ENCODE data around the gene ABHD18.
"Not testable (repeated sequence)": the region's sequence is repeated elsewhere in the genome, so short reads cannot be mapped to it uniquely, and the experiment has no call there.

Gene ABHD18

DNA sequence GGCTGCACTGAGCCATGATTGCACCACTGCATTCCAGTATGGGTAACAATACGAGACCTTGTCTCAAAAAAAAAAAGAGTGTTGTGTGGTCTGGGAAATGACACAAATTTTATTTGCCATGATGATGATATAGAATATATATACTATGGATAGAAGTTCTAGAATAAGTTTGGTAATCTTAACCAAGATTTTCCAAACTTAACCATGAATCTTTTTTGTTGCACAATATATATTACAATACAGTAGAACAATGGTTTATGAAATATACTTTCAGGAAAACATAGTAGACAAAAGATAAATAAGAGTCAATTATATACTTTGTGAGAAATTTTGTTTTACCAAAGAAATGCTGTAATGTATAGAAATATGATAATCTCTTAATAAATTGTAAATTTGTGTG, 35.0 kb upstream of the ABHD18 start:
- no peak for DNase-seq
- Mint-ChIP-seq H3K27ac (no peak overlapping the region), H3K36me3 (ENCODE audit: low read depth) (peaks cover 33% of the 10 kb centered on the region), H3K27me3 (ENCODE audit: low read depth, poor library complexity) (no peaks in the 10 kb centered on the region), H3K4me1 (no peaks in the 10 kb centered on the region), H3K9me3 (peaks cover 8% of the 10 kb centered on the region), H3K4me3 (no peak overlapping the region)
- TF ChIP-seq CTCF (IDR thresholded peaks at IDR 0.05): no peak

- H3K4me1 Mint-ChIP-seq; H3K27ac Mint-ChIP-seq; H3K4me3 Mint-ChIP-seq; DNase-seq; H3K27me3 Mint-ChIP-seq (ENCODE audit: low read depth, poor library complexity); H3K9me3 Mint-ChIP-seq: not testable (repeated sequence)
- H3K36me3 Mint-ChIP-seq (ENCODE audit: low read depth): peaks cover 19% of the 10 kb centered on the region
Observed at GRCh38 chr4:127931836-127932235, 33.4 kb upstream of the ABHD18 start.

DNA sequence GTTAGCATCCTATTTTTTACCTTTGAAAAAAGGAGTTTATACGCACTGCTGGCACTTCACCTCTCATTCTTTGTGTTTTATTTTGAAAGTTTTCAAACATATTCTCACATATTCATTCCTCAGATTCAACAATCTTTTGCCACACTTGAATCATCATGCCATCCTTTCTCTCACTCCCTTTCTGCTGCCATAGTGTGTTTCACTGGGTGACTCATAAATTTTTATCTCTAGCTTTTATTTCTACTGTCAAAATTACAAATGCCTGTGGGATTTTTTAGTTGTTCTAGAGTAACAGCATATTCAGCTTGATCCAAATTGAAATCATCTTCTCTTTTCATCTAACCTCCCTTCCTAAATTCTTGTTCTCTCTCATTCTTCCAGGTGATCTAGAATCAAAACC, 28.2 kb upstream of the ABHD18 start:
- Mint-ChIP-seq H3K9me3 (no peaks in the 10 kb centered on the region), H3K27me3 (ENCODE audit: low read depth, poor library complexity) (no peaks in the 10 kb centered on the region), H3K36me3 (ENCODE audit: low read depth) (peaks cover 26% of the 10 kb centered on the region), H3K27ac (no peak overlapping the region), H3K4me3 (no peak overlapping the region), H3K4me1 (no peaks in the 10 kb centered on the region)
- no peak for TF ChIP-seq CTCF (IDR thresholded peaks at IDR 0.05)
- DNase-seq: no peak

GRCh38 chr4:127957105-127957504, 8.1 kb upstream of the ABHD18 start:
- H3K4me3 Mint-ChIP-seq: no peak overlapping the region
- TF ChIP-seq CTCF (IDR thresholded peaks at IDR 0.05): no peak

GRCh38 chr4:127959794-127960193, 5.4 kb upstream of the ABHD18 start:
- H3K27me3 Mint-ChIP-seq (ENCODE audit: low read depth, poor library complexity): no peaks in the 10 kb centered on the region
- no peak for DNase-seq
- no peak overlapping the region for H3K27ac Mint-ChIP-seq
- H3K9me3 Mint-ChIP-seq: no peaks in the 10 kb centered on the region
- TF ChIP-seq CTCF (IDR thresholded peaks at IDR 0.05): no peak
- no peak overlapping the region for H3K4me3 Mint-ChIP-seq
- peaks cover 13% of the 10 kb centered on the region for H3K4me1 Mint-ChIP-seq
- H3K36me3 Mint-ChIP-seq (ENCODE audit: low read depth): peaks cover 54% of the 10 kb centered on the region

More at GRCh38 chr4:127957105-127957504, 8.1 kb upstream of the ABHD18 start:
- no peaks in the 10 kb centered on the region for H3K27me3 Mint-ChIP-seq (ENCODE audit: low read depth, poor library complexity)
- H3K9me3 Mint-ChIP-seq: no peaks in the 10 kb centered on the region
- DNase-seq: no peak
- H3K27ac Mint-ChIP-seq: no peak overlapping the region
- H3K36me3 Mint-ChIP-seq (ENCODE audit: low read depth): peaks cover 49% of the 10 kb centered on the region
- H3K4me1 Mint-ChIP-seq: no peaks in the 10 kb centered on the region

DNA sequence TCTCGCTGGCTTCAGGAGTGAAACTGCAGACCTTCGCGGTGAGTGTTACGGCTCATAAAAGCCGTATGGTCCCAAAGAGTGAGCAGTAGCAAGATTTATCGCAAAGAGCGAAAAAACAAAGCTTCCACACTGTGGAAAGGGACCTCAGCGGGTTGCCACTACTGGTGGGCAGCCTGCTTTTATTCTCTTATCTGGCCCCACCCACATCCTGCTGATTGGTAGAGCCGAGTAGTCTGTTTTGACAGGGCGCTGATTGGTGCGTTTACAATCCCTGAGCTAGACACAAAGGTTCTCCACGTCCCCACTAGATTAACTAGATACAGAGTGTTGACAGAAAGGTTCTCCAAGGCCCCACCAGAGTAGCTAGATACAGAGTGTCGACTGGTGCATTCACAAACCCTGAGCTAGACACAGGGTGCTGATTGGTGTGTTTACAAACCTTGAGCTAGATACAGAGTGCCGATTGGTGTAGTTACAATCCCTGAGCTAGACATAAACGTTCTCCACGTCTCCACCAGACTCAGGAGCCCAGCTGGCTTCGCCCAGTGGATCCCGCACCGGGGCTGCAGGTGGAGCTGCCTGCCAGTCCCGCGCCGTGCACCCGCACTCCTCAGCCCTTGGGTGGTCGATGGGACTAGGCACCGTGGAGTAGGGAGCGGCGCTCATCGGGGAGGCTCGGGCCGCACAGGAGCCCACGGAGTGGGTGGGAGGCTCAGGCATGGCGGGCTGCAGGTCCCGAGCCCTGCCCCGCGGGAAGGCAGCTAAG, 1.4 kb upstream of the ABHD18 start:
- peaks cover 26% of the 10 kb centered on the region for H3K4me1 Mint-ChIP-seq
- H3K27me3 Mint-ChIP-seq (ENCODE audit: low read depth, poor library complexity); H3K27ac Mint-ChIP-seq; H3K9me3 Mint-ChIP-seq: not testable (repeated sequence)
- H3K36me3 Mint-ChIP-seq (ENCODE audit: low read depth): peaks cover 28% of the 10 kb centered on the region
- DNase-seq: peak; percentile 8
- H3K4me3 Mint-ChIP-seq: peak overlapping the region; percentile 81

- peaks cover 28% of the 10 kb centered on the region for H3K36me3 Mint-ChIP-seq (ENCODE audit: low read depth)
- DNase-seq: peak; percentile 49
- H3K4me3 Mint-ChIP-seq: peak overlapping the region; percentile 95
- H3K9me3 Mint-ChIP-seq; H3K27me3 Mint-ChIP-seq (ENCODE audit: low read depth, poor library complexity): not testable (repeated sequence)
- H3K4me1 Mint-ChIP-seq: peaks cover 26% of the 10 kb centered on the region
- peak overlapping the region; percentile 98 for H3K27ac Mint-ChIP-seq
Observed at GRCh38 chr4:127964426-127965061, 662 bp upstream of the ABHD18 start.

Data from nephron progenitor cell (in vitro differentiated cells).